Breast epithelium (tissue), 3 donors: Measurements from ENCODE around the gene SLC10A7.

Source experiments
- CTCF ChIP-seq, 3 donors: fragments of 450-650 bp; IDR thresholded peaks; one replicate each; pipeline ENCODE4 v1.5.1; 2016 to 2017; ENCODE audit warnings: antibody characterized with exemption in 3 of 3, mild to moderate bottlenecking in 3 of 3, moderate library complexity in 3 of 3
- POLR2AphosphoS5 ChIP-seq, 3 donors: sonication (generic); formaldehyde crosslinking; IDR thresholded peaks; one replicate each; pipeline ENCODE4 v1.6.1; 2017; ENCODE audit warnings: antibody characterized with exemption in 3 of 3

DNA sequence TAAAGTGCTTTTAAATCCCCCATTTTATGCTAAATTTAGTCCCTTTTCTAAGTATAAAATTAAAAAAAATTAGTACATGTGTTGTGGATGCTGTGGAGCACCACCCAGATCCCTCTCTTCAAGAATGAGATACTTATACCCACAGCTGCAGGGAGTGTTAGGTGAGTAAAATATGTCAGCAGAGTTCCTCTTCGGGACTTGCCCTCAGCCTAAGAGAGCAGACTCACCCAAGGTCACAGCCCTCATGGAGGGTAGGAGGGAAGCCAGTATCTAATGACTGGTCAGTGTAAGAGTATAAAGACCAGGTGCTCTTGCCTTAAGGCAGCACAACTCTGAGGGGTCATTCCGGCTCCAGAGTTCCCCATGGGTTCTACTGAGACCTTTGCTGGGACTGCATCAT, 218.9 kb downstream of the SLC10A7 start:
- TF ChIP-seq CTCF (IDR thresholded peaks at IDR 0.05) (no peak), POLR2AphosphoS5 (IDR thresholded peaks at IDR 0.05) (no peak)
